ENCODE measurements around the gene C12orf54.
"Not testable (repeated sequence)": the region's sequence is repeated elsewhere in the genome, so short reads cannot be mapped to it uniquely, and the experiment has no call there.

DNA sequence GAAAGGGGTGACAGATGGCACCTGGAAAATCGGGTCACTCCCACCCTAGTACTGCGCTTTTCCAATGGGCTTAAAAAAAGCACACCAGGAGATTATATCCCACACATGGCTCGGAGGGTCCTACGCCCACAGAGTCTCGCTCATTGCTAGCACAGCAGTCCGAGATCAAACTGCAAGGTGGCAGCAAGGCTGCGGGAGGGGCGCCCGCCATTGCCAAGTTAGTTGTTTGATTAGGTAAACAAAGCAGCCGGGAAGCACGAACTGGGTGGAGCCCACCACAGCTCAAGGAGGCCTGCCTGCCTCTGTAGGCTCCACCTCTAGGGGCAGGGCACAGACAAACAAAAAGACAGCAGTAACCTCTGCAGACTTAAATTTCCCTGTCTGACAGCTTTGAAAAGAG lies 7.8 kb upstream of the C12orf54 start:
- TF ChIP-seq EZH2 (IDR thresholded peaks at IDR 0.05; ENCODE audit: borderline replicate concordance); EZH2phosphoT487 (IDR thresholded peaks at IDR 0.05; ENCODE audit: low read depth, severe bottlenecking, unreplicated experiment): not testable (repeated sequence)
- TF ChIP-seq, protein P1, sequence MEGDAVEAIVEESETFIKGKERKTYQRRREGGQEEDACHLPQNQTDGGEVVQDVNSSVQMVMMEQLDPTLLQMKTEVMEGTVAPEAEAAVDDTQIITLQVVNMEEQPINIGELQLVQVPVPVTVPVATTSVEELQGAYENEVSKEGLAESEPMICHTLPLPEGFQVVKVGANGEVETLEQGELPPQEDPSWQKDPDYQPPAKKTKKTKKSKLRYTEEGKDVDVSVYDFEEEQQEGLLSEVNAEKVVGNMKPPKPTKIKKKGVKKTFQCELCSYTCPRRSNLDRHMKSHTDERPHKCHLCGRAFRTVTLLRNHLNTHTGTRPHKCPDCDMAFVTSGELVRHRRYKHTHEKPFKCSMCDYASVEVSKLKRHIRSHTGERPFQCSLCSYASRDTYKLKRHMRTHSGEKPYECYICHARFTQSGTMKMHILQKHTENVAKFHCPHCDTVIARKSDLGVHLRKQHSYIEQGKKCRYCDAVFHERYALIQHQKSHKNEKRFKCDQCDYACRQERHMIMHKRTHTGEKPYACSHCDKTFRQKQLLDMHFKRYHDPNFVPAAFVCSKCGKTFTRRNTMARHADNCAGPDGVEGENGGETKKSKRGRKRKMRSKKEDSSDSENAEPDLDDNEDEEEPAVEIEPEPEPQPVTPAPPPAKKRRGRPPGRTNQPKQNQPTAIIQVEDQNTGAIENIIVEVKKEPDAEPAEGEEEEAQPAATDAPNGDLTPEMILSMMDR (IDR thresholded peaks at IDR 0.05; ENCODE audit: poor library complexity), result not testable (repeated sequence)
